ENCODE results near the gene FRAS1.

GRCh38 chr4:78061939-78062570 lies 4.9 kb downstream of the FRAS1 start:
- TF ChIP-seq GATA2 (IDR thresholded peaks at IDR 0.05; ENCODE audit: low read depth, low read length), result no peak
- no peak for TF ChIP-seq GATA3 (IDR thresholded peaks at IDR 0.05; ENCODE audit: low read depth, low read length)
